Mammary epithelial cell (primary cell): ENCODE results near the gene STAMBPL1.

Source experiments
- CTCF ChIP-seq, 2 donors: IDR thresholded peaks in 1 of 2; conservative IDR thresholded peaks in 1 of 2; 2 replicates each; pipeline ENCODE4 v1.5.1; 2011 to 2012; ENCODE audit warnings: inconsistent platforms in 2 of 2, low read length in 2 of 2, mild to moderate bottlenecking in 2 of 2, control low read depth in 1 of 2, low read depth in 1 of 2; ENCODE audit not compliant: insufficient read depth in 1 of 2; ENCODE audit errors: extremely low read depth in 1 of 2
- EZH2 ChIP-seq: IDR thresholded peaks from 2 replicates; pipeline ENCODE4 v1.6.1; 2012; ENCODE audit warnings: low read length, inconsistent platforms, borderline replicate concordance

- TF ChIP-seq CTCF (conservative IDR thresholded peaks at IDR 0.05 in 1 of 2, IDR thresholded peaks at IDR 0.05 in 1 of 2; ENCODE audit: extremely low read depth in 1 of 2, insufficient read depth in 1 of 2, low read depth in 1 of 2, low read length in 2 of 2) (no peak), EZH2 (no peak)
Measured at GRCh38 chr10:88881320-88881719, 1.3 kb downstream of the STAMBPL1 start.
